Smooth muscle cell (in vitro differentiated cells): Measurements from ENCODE around the gene WDR7. TPM values are rescaled to one million over a fixed set of nuclear protein-coding genes. Genes with fewer than 3 reads are reported as not detected.

Experiments
- DNase-seq: peaks from one replicate; lab custom pipeline; 2025; ENCODE audit not compliant: unreplicated experiment; lab: John Stamatoyannopoulos, UW
- H2AFZ ChIP-seq: fragments of 200-600 bp; sonication (generic); 2 replicates; pipeline ENCODE4 v1.6.0; 2016; ENCODE audit warnings: antibody characterized with exemption, low read depth, mild to moderate bottlenecking
- H3F3A ChIP-seq: fragments of 200-600 bp; sonication (generic); 2 replicates; pipeline ENCODE4 v1.6.0; 2017; ENCODE audit warnings: antibody characterized with exemption, low read depth
- H3K27ac ChIP-seq: fragments of 200-600 bp; sonication (generic); 2 replicates; pipeline ENCODE4 v1.5.1; 2016; ENCODE audit warnings: low read depth, mild to moderate bottlenecking
- H3K27me3 ChIP-seq: fragments of 200-600 bp; sonication (generic); 2 replicates; pipeline ENCODE4 v1.6.1; 2016; ENCODE audit warnings: low read depth, mild to moderate bottlenecking
- H3K36me3 ChIP-seq: fragments of 200-600 bp; sonication (generic); 2 replicates; pipeline ENCODE4 v1.5.1; 2016; ENCODE audit warnings: low read depth
- H3K4me1 ChIP-seq: fragments of 200-600 bp; sonication (generic); 2 replicates; pipeline ENCODE4 v1.5.1; 2016; ENCODE audit warnings: low read depth
- H3K4me2 ChIP-seq: fragments of 200-600 bp; sonication (generic); 2 replicates; pipeline ENCODE4 v1.6.0; 2016; ENCODE audit warnings: mild to moderate bottlenecking
- H3K4me3 ChIP-seq: fragments of 200-600 bp; sonication (generic); 2 replicates; pipeline ENCODE4 v1.5.1; 2016; ENCODE audit warnings: mild to moderate bottlenecking
- H3K79me2 ChIP-seq: fragments of 200-600 bp; sonication (generic); 2 replicates; pipeline ENCODE4 v1.6.0; 2016; ENCODE audit warnings: low read depth, mild to moderate bottlenecking
- H3K9ac ChIP-seq: fragments of 200-600 bp; sonication (generic); 2 replicates; pipeline ENCODE4 v1.6.0; 2016; ENCODE audit warnings: low read depth
- H3K9me3 ChIP-seq: fragments of 200-600 bp; sonication (generic); replicated peaks from 2 replicates; pipeline ENCODE4 v1.5.1; 2016; ENCODE audit warnings: low read depth
- H4K20me1 ChIP-seq: fragments of 200-600 bp; sonication (generic); 2 replicates; pipeline ENCODE4 v1.6.0; 2016; ENCODE audit warnings: low read depth
- WGBS: methylation state at CpG from one replicate; pipeline ENCODE4 v1.1.7; 2016; ENCODE audit warnings: low lambda C conversion rate; 5-methylcytosine and 5-hydroxymethylcytosine counted together
- polyA plus RNA-seq: library from polyadenylated mRNA; unstranded; fragments of >200 nt; fragmentation: Nextera tagmentation; extraction: Ambion mirVana; gene quantifications from 2 replicates; pipeline ENCODE4 v1.2.1, GENCODE V29; 2016
- total RNA-seq: library from RNA; depleted of rRNA; stranded (reverse); fragments of >200 nt; gene quantifications from 2 replicates; pipeline ENCODE4 v1.2.3, GENCODE V29; 2014
- TF ChIP-seq, protein P1 (sequence below): fragments of 200-600 bp; sonication (generic); IDR thresholded peaks from 2 replicates; pipeline ENCODE4 v1.5.1; 2017; ENCODE audit warnings: borderline replicate concordance, mild to moderate bottlenecking, antibody characterized with exemption; ENCODE audit not compliant: insufficient read depth, poor library complexity, severe bottlenecking

Gene WDR7
- total and polyA plus RNA-seq, 2 experiments from 2014 or later = 5.3 to 9.2 TPM

- TF ChIP-seq, protein P1, sequence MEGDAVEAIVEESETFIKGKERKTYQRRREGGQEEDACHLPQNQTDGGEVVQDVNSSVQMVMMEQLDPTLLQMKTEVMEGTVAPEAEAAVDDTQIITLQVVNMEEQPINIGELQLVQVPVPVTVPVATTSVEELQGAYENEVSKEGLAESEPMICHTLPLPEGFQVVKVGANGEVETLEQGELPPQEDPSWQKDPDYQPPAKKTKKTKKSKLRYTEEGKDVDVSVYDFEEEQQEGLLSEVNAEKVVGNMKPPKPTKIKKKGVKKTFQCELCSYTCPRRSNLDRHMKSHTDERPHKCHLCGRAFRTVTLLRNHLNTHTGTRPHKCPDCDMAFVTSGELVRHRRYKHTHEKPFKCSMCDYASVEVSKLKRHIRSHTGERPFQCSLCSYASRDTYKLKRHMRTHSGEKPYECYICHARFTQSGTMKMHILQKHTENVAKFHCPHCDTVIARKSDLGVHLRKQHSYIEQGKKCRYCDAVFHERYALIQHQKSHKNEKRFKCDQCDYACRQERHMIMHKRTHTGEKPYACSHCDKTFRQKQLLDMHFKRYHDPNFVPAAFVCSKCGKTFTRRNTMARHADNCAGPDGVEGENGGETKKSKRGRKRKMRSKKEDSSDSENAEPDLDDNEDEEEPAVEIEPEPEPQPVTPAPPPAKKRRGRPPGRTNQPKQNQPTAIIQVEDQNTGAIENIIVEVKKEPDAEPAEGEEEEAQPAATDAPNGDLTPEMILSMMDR = no peak
- H3K36me3 ChIP-seq = no peaks in the 10 kb centered on the region
- no peak overlapping the region for H2AFZ ChIP-seq
- H3F3A ChIP-seq = no peaks in the 10 kb centered on the region
- H4K20me1 ChIP-seq = peaks cover 57% of the 10 kb centered on the region
- DNase-seq = no peak
- H3K27me3 ChIP-seq = no peaks in the 10 kb centered on the region
- peak overlapping the region; percentile 99 for H3K27ac ChIP-seq
- H3K9ac ChIP-seq = peak overlapping the region; percentile 100
- H3K9me3 ChIP-seq = no peaks in the 10 kb centered on the region
- H3K4me3 ChIP-seq = peak overlapping the region; percentile 93
- H3K79me2 ChIP-seq = peaks cover 60% of the 10 kb centered on the region
- peak overlapping the region; percentile 92 for H3K4me2 ChIP-seq
- 21% methylated on average over 8 of the region's 8 CpGs for WGBS
- peaks cover 17% of the 10 kb centered on the region for H3K4me1 ChIP-seq
These were observed 14.0 kb upstream of the WDR7 start for GRCh38 chr18:56637176-56637575.

DNA sequence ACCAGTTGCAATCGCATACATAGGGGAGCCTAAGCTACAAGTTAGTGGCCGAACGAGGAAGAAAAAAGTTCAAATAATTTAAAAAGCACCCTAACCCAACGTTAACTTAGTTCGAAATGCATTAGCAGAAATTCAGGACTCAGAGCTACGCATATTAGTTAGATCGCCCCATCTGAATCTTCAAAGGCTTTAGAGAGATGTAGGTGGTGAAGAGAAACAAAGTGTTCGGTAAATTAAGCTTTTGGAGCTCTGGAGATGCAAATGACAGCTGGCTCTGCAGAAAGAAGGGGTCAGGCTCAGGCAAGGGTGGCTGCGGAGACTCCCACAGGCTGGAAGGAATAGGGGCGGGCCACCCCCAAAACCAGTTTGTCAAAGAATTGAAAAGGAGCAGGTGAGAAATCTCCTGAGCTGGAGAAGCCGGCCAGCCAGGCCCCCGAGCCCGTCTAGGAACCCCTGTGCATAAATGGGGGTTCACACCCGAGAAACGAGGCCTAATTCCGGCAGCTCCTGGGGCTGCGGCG is 13.4 kb upstream of the WDR7 start:
- DNase-seq = no peak
- Histone ChIP-seq H3K27me3 (no peaks in the 10 kb centered on the region), H3K79me2 (peaks cover 54% of the 10 kb centered on the region), H3K4me1 (peaks cover 17% of the 10 kb centered on the region), H3K9ac (peak overlapping the region; percentile 100), H3K27ac (peak overlapping the region; percentile 99), H3F3A (no peaks in the 10 kb centered on the region), H3K4me3 (peak overlapping the region; percentile 93), H2AFZ (peak overlapping the region; percentile 65), H3K36me3 (no peaks in the 10 kb centered on the region), H3K9me3 (no peaks in the 10 kb centered on the region), H4K20me1 (peaks cover 51% of the 10 kb centered on the region), H3K4me2 (peak overlapping the region; percentile 92)
- TF ChIP-seq, protein P1 = no peak
- 2% methylated on average over 18 of the region's 18 CpGs for WGBS

- Histone ChIP-seq H3F3A (no peaks in the 10 kb centered on the region), H3K9me3 (no peaks in the 10 kb centered on the region), H4K20me1 (peaks cover 44% of the 10 kb centered on the region), H3K4me2 (peak within 1 kb of the TSS; percentile 92), H3K9ac (peak within 1 kb of the TSS; percentile 100), H3K27me3 (no peaks in the 10 kb centered on the region), H2AFZ (peak within 1 kb of the TSS; percentile 96), H3K79me2 (peaks cover 48% of the 10 kb centered on the region), H3K4me1 (peaks cover 17% of the 10 kb centered on the region), H3K36me3 (no peaks in the 10 kb centered on the region), H3K4me3 (peak within 1 kb of the TSS; percentile 93), H3K27ac (peak within 1 kb of the TSS; percentile 99)
- WGBS = 4% methylated on average over 55 of the region's 64 CpGs
- TF ChIP-seq, protein P1 = no peak
- DNase-seq = peak; percentile 96
These were observed 12.7 kb upstream of the WDR7 start, which contains the start of gene TXNL1 for GRCh38 chr18:56638232-56639103. Gene TXNL1, minus strand, starts transcription at chr18:56638592. Its CDS starts 152 bp downstream, at chr18:56638440.
